GM12873 (cell line): Measurements from ENCODE around the gene FEM1C.

Source experiments
- CTCF ChIP-seq: IDR thresholded peaks from 2 replicates; pipeline ENCODE4 v1.5.1; 2012; ENCODE audit warnings: low read depth, mild to moderate bottlenecking, moderate library complexity, low read length, control low read depth; ENCODE audit not compliant: insufficient read depth; ENCODE audit errors: missing control alignments

The FEM1C gene

GRCh38 chr5:115532517-115532916 is 12.1 kb downstream of the FEM1C start:
- no peak for TF ChIP-seq CTCF

- TF ChIP-seq CTCF = no peak
Observed at GRCh38 chr5:115531787-115532367, 12.7 kb downstream of the FEM1C start.

- TF ChIP-seq CTCF = no peak
Observed at GRCh38 chr5:115531380-115531779, 13.2 kb downstream of the FEM1C start.

- no peak for TF ChIP-seq CTCF
Observed at GRCh38 chr5:115530426-115530825, 14.1 kb downstream of the FEM1C start.

GRCh38 chr5:115526604-115527003 is 18.0 kb downstream of the FEM1C start:
- no peak for TF ChIP-seq CTCF

GRCh38 chr5:115524199-115524847 is 20.3 kb downstream of the FEM1C start:
- no peak for TF ChIP-seq CTCF

- TF ChIP-seq CTCF = no peak
Observed at GRCh38 chr5:115522832-115523403, 21.7 kb downstream of the FEM1C start.
